Activated CD8-positive, alpha-beta memory T cell treated with anti-CD3 and anti-CD28 coated beads, Interleukin-2, amount 50 U/mL, for 24 hours (primary cell): ENCODE results near the gene ZNF385C.

Experiments
- DNase-seq: peaks from one replicate; pipeline ENCODE4 v3.0.0-alpha.2; 2020; ENCODE audit errors: extremely low read depth

ZNF385C gene

GRCh38 chr17:42107597-42108576 lies 9.6 kb upstream of the ZNF385C start:
- DNase-seq: peak; percentile 76

- no peak for DNase-seq
These were observed 8.9 kb upstream of the ZNF385C start for GRCh38 chr17:42107124-42107523.

- DNase-seq: no peak
These were observed 7.7 kb upstream of the ZNF385C start for GRCh38 chr17:42106009-42106408.

GRCh38 chr17:42104264-42104663 lies 6.0 kb upstream of the ZNF385C start:
- DNase-seq: no peak

GRCh38 chr17:42103221-42103954 lies 5.1 kb upstream of the ZNF385C start:
- no peak for DNase-seq

- DNase-seq: peak; percentile 40
These were observed 3.4 kb upstream of the ZNF385C start for GRCh38 chr17:42101513-42102292.

- no peak for DNase-seq
These were observed 592 bp upstream of the ZNF385C start for GRCh38 chr17:42098730-42099399.

GRCh38 chr17:42096360-42097111 lies 1.7 kb downstream of the ZNF385C start:
- DNase-seq: no peak

- DNase-seq: no peak
These were observed 3.8 kb downstream of the ZNF385C start for GRCh38 chr17:42094375-42095069.

GRCh38 chr17:42092939-42093338 lies 5.3 kb downstream of the ZNF385C start:
- DNase-seq: no peak

GRCh38 chr17:42090964-42091790 lies 7.1 kb downstream of the ZNF385C start:
- DNase-seq: no peak

GRCh38 chr17:42088736-42089135 lies 9.5 kb downstream of the ZNF385C start:
- no peak for DNase-seq

GRCh38 chr17:42087736-42088705 lies 10.3 kb downstream of the ZNF385C start:
- DNase-seq: no peak

- DNase-seq: no peak
These were observed 11.1 kb downstream of the ZNF385C start for GRCh38 chr17:42087042-42087701.

- no peak for DNase-seq
These were observed 16.6 kb downstream of the ZNF385C start for GRCh38 chr17:42081516-42082129.

GRCh38 chr17:42079541-42079940 lies 18.7 kb downstream of the ZNF385C start:
- DNase-seq: no peak
